ENCODE data around the gene FBLN7. TPM values are rescaled to one million over a fixed set of nuclear protein-coding genes. Genes with fewer than 3 reads are reported as not detected.
"Not testable (repeated sequence)": the region's sequence is repeated elsewhere in the genome, so short reads cannot be mapped to it uniquely, and the experiment has no call there.

Gene FBLN7
- total RNA-seq, 1 donor from 2014 or later, result 0.31 TPM

DNA sequence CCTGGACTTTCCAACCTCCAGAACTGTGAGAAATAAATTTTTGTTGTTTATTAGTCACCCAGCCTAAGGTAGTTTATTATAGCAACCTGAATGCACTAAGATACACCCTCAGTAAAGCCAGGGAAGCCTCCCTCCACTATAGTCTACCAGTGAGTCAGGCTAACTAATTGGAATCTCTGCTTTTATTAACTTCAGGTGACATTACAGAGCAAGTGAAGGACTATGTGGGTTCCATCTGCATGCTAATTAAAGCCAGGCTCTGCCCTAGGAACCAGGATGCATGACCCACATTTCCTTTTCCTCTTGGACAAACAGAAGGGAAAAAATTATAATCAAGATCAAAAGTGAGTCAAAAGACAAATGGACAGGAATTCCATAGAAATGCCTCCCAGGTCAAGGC is 60.6 kb downstream of the FBLN7 start:
- no peak for DNase-seq
- no peak overlapping the region for H3K4me3 Mint-ChIP-seq
- ChIA-PET POLR2A (no interaction called here), CTCF (no interaction called here)
- no peaks in the 10 kb centered on the region for H3K27me3 Mint-ChIP-seq
- peaks cover 1% of the 10 kb centered on the region for H3K36me3 Mint-ChIP-seq (ENCODE audit: low read depth)
- peaks cover 7% of the 10 kb centered on the region for H3K9me3 Mint-ChIP-seq
- intact Hi-C loops (cut with micrococcal nuclease), result no loop called here
- H3K27ac Mint-ChIP-seq, result no peak overlapping the region
- no peak for ATAC-seq (ENCODE audit: low read depth)
- no peaks in the 10 kb centered on the region for H3K4me1 Mint-ChIP-seq
- TF ChIP-seq, protein P1, sequence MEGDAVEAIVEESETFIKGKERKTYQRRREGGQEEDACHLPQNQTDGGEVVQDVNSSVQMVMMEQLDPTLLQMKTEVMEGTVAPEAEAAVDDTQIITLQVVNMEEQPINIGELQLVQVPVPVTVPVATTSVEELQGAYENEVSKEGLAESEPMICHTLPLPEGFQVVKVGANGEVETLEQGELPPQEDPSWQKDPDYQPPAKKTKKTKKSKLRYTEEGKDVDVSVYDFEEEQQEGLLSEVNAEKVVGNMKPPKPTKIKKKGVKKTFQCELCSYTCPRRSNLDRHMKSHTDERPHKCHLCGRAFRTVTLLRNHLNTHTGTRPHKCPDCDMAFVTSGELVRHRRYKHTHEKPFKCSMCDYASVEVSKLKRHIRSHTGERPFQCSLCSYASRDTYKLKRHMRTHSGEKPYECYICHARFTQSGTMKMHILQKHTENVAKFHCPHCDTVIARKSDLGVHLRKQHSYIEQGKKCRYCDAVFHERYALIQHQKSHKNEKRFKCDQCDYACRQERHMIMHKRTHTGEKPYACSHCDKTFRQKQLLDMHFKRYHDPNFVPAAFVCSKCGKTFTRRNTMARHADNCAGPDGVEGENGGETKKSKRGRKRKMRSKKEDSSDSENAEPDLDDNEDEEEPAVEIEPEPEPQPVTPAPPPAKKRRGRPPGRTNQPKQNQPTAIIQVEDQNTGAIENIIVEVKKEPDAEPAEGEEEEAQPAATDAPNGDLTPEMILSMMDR (IDR thresholded peaks at IDR 0.05), result no peak

DNA sequence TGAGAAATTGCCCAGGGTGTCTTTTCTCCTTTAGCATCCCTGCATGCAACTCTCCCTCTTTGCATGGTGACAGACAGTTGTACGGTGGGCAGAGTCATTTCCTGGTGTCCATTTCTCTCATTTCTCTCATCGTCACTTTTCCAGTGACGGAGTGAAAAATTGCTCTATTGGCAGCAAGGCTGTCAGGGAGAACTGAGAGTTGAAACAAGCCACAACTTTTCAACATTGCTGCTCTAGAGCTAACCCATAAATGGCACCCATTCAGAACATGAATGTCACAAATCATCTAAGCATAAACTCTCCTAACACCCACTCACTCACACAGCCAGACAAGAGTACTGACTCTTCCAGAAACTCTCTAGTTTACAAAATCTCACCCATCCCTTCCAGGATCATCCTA is 61.0 kb downstream of the FBLN7 start:
- CTCF ChIA-PET, result no interaction called here
- intact Hi-C loops (cut with micrococcal nuclease), result no loop called here
- TF ChIP-seq, protein P1 (IDR thresholded peaks at IDR 0.05), result no peak
- ATAC-seq (ENCODE audit: low read depth) (no peak), DNase-seq (no peak)
- POLR2A ChIA-PET, result no interaction called here
- H3K4me1 Mint-ChIP-seq, result no peaks in the 10 kb centered on the region
- H3K9me3 Mint-ChIP-seq, result peaks cover 9% of the 10 kb centered on the region
- H3K27ac Mint-ChIP-seq, result no peak overlapping the region
- peaks cover 1% of the 10 kb centered on the region for H3K36me3 Mint-ChIP-seq (ENCODE audit: low read depth)
- H3K27me3 Mint-ChIP-seq, result no peaks in the 10 kb centered on the region
- H3K4me3 Mint-ChIP-seq, result no peak overlapping the region

GRCh38 chr2:112201696-112202430 is 63.7 kb downstream of the FBLN7 start:
- no peak for ATAC-seq (ENCODE audit: low read depth)
- no peaks in the 10 kb centered on the region for H3K4me1 Mint-ChIP-seq
- H3K9me3 Mint-ChIP-seq, result peaks cover 16% of the 10 kb centered on the region
- ChIA-PET CTCF (no interaction called here), POLR2A (no interaction called here)
- peaks cover 1% of the 10 kb centered on the region for H3K36me3 Mint-ChIP-seq (ENCODE audit: low read depth)
- TF ChIP-seq, protein P1 (IDR thresholded peaks at IDR 0.05), result no peak
- intact Hi-C loops (cut with micrococcal nuclease), result no loop called here
- no peak overlapping the region for H3K27ac Mint-ChIP-seq
- H3K4me3 Mint-ChIP-seq, result no peak overlapping the region
- no peak for DNase-seq
- no peaks in the 10 kb centered on the region for H3K27me3 Mint-ChIP-seq

- no peak overlapping the region for H3K27ac Mint-ChIP-seq
These were observed 66.2 kb downstream of the FBLN7 start for GRCh38 chr2:112204411-112204810.

GRCh38 chr2:112207905-112208304 is 69.7 kb downstream of the FBLN7 start:
- CTCF ChIA-PET; H3K27me3 Mint-ChIP-seq; DNase-seq; ATAC-seq (ENCODE audit: low read depth); H3K4me3 Mint-ChIP-seq; POLR2A ChIA-PET; H3K27ac Mint-ChIP-seq; H3K4me1 Mint-ChIP-seq; intact Hi-C loops (cut with micrococcal nuclease): not testable (repeated sequence)
- Mint-ChIP-seq H3K36me3 (ENCODE audit: low read depth) (peaks cover 23% of the 10 kb centered on the region), H3K9me3 (peaks cover 15% of the 10 kb centered on the region)

More at GRCh38 chr2:112204411-112204810, 66.2 kb downstream of the FBLN7 start:
- H3K27me3 Mint-ChIP-seq, result no peaks in the 10 kb centered on the region
- intact Hi-C loops (cut with micrococcal nuclease), result no loop called here
- peaks cover 18% of the 10 kb centered on the region for H3K9me3 Mint-ChIP-seq
- TF ChIP-seq, protein P1 (IDR thresholded peaks at IDR 0.05), result no peak
- no peak for ATAC-seq (ENCODE audit: low read depth)
- POLR2A ChIA-PET, result no interaction called here
- no peak for DNase-seq
- H3K4me1 Mint-ChIP-seq, result no peaks in the 10 kb centered on the region
- peaks cover 1% of the 10 kb centered on the region for H3K36me3 Mint-ChIP-seq (ENCODE audit: low read depth)
- CTCF ChIA-PET, result no interaction called here
- no peak overlapping the region for H3K4me3 Mint-ChIP-seq

DNA sequence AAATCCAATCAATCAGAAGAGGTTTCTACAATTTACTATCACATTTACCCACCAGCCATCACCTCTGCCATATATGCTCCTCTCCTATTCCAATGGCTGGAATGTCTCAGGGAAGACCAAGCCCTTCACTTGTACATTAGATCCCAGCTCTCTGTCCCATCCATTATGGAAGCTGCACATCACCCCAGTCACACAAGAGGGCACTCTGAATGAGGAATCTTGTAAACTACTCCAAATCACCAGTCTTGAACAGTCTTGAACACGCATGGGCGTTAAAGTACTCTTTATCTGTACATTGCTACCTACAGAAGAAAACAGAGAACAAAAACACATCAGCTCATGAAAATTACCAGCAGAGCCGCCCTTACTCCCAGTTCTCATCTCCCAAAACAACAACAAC is 78.0 kb downstream of the FBLN7 start:
- H3K9me3 Mint-ChIP-seq, result peaks cover 9% of the 10 kb centered on the region
- H3K27ac Mint-ChIP-seq, result no peak overlapping the region
- DNase-seq (no peak), ATAC-seq (ENCODE audit: low read depth) (no peak)
- ChIA-PET POLR2A (no interaction called here), CTCF (no interaction called here)
- intact Hi-C loops (cut with micrococcal nuclease), result no loop called here
- TF ChIP-seq, protein P1 (IDR thresholded peaks at IDR 0.05), result no peak
- H3K4me1 Mint-ChIP-seq, result no peaks in the 10 kb centered on the region
- no peaks in the 10 kb centered on the region for H3K27me3 Mint-ChIP-seq
- H3K4me3 Mint-ChIP-seq, result no peak overlapping the region
- peaks cover 49% of the 10 kb centered on the region for H3K36me3 Mint-ChIP-seq (ENCODE audit: low read depth)

Data from activated B cell treated with CpG ODN at 0.5 μM for 24 hours (primary cell).